Measurements from ENCODE around the gene ROR1.

Gene ROR1

GRCh38 chr1:63880958-63881576, 107.2 kb downstream of the ROR1 start:
- no peak for TF ChIP-seq CTCF (IDR thresholded peaks at IDR 0.05; ENCODE audit: insufficient read depth, low read length, poor library complexity, severe bottlenecking)
- Histone ChIP-seq H3K36me3 (ENCODE audit: control insufficient read depth, insufficient read depth, low read length) (no peaks in the 10 kb centered on the region), H3K4me3 (replicated peaks; ENCODE audit: low read depth, low read length) (no peak overlapping the region), H3K27me3 (replicated peaks; ENCODE audit: control insufficient read depth, insufficient read depth, low read length) (no peaks in the 10 kb centered on the region; the same call in 1 of the 2 replicates)
- DNase-seq (ENCODE audit: extremely low read depth, insufficient read length): no peak

- Histone ChIP-seq H3K27me3 (replicated peaks; ENCODE audit: control insufficient read depth, insufficient read depth, low read length) (no peaks in the 10 kb centered on the region; the same call in 1 of the 2 replicates), H3K4me3 (replicated peaks; ENCODE audit: low read depth, low read length) (no peak overlapping the region), H3K36me3 (ENCODE audit: control insufficient read depth, insufficient read depth, low read length) (no peaks in the 10 kb centered on the region)
- DNase-seq (ENCODE audit: extremely low read depth, insufficient read length): no peak
- TF ChIP-seq CTCF (IDR thresholded peaks at IDR 0.05; ENCODE audit: insufficient read depth, low read length, poor library complexity, severe bottlenecking): no peak
Measured at GRCh38 chr1:63882048-63882704, 108.4 kb downstream of the ROR1 start.

DNA sequence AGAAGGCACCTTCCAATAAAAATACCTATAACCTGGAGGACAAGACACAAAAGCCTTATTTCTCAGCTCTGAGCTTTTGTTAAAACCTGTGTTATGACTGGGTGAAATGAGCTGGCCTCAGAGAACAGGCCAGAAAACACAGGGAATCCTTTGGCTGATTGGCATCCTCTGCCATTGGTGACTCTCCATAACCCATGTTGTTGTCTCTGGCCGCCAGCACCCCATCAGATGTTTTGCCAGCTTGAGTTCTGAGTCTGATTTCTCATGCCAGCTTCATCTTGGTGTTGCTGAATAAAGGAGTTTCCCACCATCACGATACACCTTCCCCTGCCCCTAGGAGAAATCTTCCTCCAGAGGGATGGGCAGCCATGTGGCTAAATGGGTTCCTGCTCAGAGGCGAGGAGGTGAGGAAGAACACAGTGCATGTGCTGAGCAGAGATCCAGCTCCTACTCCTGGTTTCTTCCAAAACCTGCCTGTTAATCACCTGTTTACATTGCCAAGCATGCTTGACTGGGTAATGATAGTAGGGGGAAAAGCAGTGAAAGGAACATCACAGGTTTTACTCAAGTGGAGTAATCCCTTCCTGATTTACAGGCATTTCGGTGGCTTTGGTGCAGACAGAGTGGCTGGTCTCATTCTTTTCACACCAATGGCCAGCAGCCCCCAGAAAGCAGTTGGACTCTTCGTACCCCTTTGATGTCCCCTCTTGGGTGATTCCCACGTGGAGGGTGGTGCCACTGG, 109.8 kb downstream of the ROR1 start:
- no peak for DNase-seq (ENCODE audit: extremely low read depth, insufficient read length)
- H3K4me3 ChIP-seq (replicated peaks; ENCODE audit: low read depth, low read length): no peak overlapping the region
- H3K36me3 ChIP-seq (ENCODE audit: control insufficient read depth, insufficient read depth, low read length): no peaks in the 10 kb centered on the region
- H3K27me3 ChIP-seq (replicated peaks; ENCODE audit: control insufficient read depth, insufficient read depth, low read length): no peaks in the 10 kb centered on the region; the same call in 1 of the 2 replicates
- no peak for TF ChIP-seq CTCF (IDR thresholded peaks at IDR 0.05; ENCODE audit: insufficient read depth, low read length, poor library complexity, severe bottlenecking)

DNA sequence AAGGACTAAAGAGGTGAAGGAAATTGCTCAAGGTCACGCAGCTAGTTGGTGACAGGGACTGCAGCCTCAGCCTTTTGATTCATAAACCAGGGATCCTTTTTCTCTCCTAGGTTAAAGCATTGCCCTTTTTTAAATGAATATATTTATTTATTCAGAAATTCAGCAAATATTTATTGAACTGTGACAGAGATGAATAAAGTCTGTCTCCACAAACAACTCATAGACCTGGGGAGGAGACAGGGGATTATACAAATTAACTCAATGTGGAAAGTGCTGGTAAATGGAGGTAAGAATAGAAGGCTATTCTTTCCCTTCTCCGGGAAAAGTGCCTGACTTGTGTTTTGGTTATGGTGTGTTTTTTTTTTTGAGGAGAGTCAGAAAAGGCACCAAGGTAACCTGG, 110.7 kb downstream of the ROR1 start:
- H3K27me3 ChIP-seq (replicated peaks; ENCODE audit: control insufficient read depth, insufficient read depth, low read length): no peaks in the 10 kb centered on the region; the same call in 1 of the 2 replicates

DNA sequence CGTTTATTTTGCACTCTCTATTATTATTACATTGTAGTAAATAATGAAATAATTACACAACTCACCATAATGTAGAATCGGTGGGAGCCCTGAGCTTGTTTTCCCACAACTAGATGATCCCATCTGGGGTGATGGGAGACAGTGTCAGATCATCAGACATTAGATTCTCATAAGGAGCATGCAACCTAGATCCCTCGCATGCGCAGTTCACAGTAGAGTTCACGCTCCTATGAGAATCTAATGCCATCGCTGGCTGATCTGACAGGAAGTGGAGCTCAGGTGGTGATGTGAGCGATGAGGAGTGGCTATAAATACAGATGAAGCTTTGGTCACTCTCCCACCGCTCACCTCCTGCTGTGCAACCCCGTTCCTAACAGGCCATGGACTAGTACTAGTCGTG, 112.1 kb downstream of the ROR1 start:
- no peaks in the 10 kb centered on the region; the same call in 1 of the 2 replicates for H3K27me3 ChIP-seq (replicated peaks; ENCODE audit: control insufficient read depth, insufficient read depth, low read length)
- no peaks in the 10 kb centered on the region for H3K36me3 ChIP-seq (ENCODE audit: control insufficient read depth, insufficient read depth, low read length)
- no peak for DNase-seq (ENCODE audit: extremely low read depth, insufficient read length)
- TF ChIP-seq CTCF (IDR thresholded peaks at IDR 0.05; ENCODE audit: insufficient read depth, low read length, poor library complexity, severe bottlenecking): no peak
- no peak overlapping the region for H3K4me3 ChIP-seq (replicated peaks; ENCODE audit: low read depth, low read length)

More for the DNA sequence above, 110.7 kb downstream of the ROR1 start:
- Histone ChIP-seq H3K36me3 (ENCODE audit: control insufficient read depth, insufficient read depth, low read length) (no peaks in the 10 kb centered on the region), H3K4me3 (replicated peaks; ENCODE audit: low read depth, low read length) (no peak overlapping the region)
- no peak for TF ChIP-seq CTCF (IDR thresholded peaks at IDR 0.05; ENCODE audit: insufficient read depth, low read length, poor library complexity, severe bottlenecking)
- DNase-seq (ENCODE audit: extremely low read depth, insufficient read length): no peak

All from GM06990 (cell line).